Central memory CD8-positive, alpha-beta T cell (primary cell): Measurements from ENCODE around the gene PLPPR4.

Experiments used
- ATAC-seq: fragments of 150-1000 bp; cut with Tn5 transposase; replicated peaks from 2 replicates; pipeline ENCODE4 v1.10.0; 2022; ENCODE audit warnings: mild to moderate bottlenecking, moderate FRiP score, moderate number of reproducible peaks; ENCODE audit not compliant: poor library complexity, severe bottlenecking; ENCODE audit errors: extremely low read depth
- DNase-seq, 2 donors: peaks; one replicate each; pipeline ENCODE4 v3.0.0; 2021; ENCODE audit warnings: low spot score in 2 of 2
- H3K27ac Mint-ChIP-seq: one replicate; pipeline ENCODE4 v1.8.0; 2022; ENCODE audit warnings: low read depth, mild to moderate bottlenecking, moderate library complexity, mixed read lengths
- H3K27me3 Mint-ChIP-seq: one replicate; pipeline ENCODE4 v1.8.0; 2022; ENCODE audit warnings: mixed read lengths
- H3K36me3 Mint-ChIP-seq: one replicate; pipeline ENCODE4 v1.8.0; 2022; ENCODE audit warnings: mild to moderate bottlenecking, moderate library complexity, mixed read lengths; ENCODE audit not compliant: insufficient read depth
- H3K4me1 Mint-ChIP-seq: one replicate; pipeline ENCODE4 v1.8.0; 2022; ENCODE audit warnings: mixed read lengths
- H3K4me3 Mint-ChIP-seq: one replicate; pipeline ENCODE4 v1.8.0; 2022; ENCODE audit warnings: mild to moderate bottlenecking, moderate library complexity, mixed read lengths
- H3K9me3 Mint-ChIP-seq: one replicate; pipeline ENCODE4 v1.8.0; 2022; ENCODE audit warnings: mixed read lengths

Gene PLPPR4

GRCh38 chr1:99264201-99265021 is at the start of gene PLPPR4:
TSS of gene PLPPR4 (plus strand) at chr1:99264492. CDS start at chr1:99264594, 102 bp downstream.
- no peak for ATAC-seq
- DNase-seq: no peak
- peaks cover 8% of the 10 kb centered on the region for H3K9me3 Mint-ChIP-seq
- peaks cover 42% of the 10 kb centered on the region for H3K27me3 Mint-ChIP-seq
- H3K4me3 Mint-ChIP-seq: no peak within 1 kb of the TSS
- H3K27ac Mint-ChIP-seq: no peak within 1 kb of the TSS
- no peaks in the 10 kb centered on the region for H3K36me3 Mint-ChIP-seq
- no peaks in the 10 kb centered on the region for H3K4me1 Mint-ChIP-seq

GRCh38 chr1:99216956-99217355 is 47.3 kb upstream of the PLPPR4 start:
- Mint-ChIP-seq H3K4me3 (no peak overlapping the region), H3K27me3 (peaks cover 10% of the 10 kb centered on the region), H3K4me1 (no peaks in the 10 kb centered on the region), H3K36me3 (no peaks in the 10 kb centered on the region), H3K27ac (no peak overlapping the region), H3K9me3 (peaks cover 5% of the 10 kb centered on the region)
- DNase-seq (no peak), ATAC-seq (no peak)

GRCh38 chr1:99217599-99217998 is 46.7 kb upstream of the PLPPR4 start:
- H3K36me3 Mint-ChIP-seq: no peaks in the 10 kb centered on the region
- no peak for ATAC-seq
- peaks cover 10% of the 10 kb centered on the region for H3K27me3 Mint-ChIP-seq
- H3K9me3 Mint-ChIP-seq: peaks cover 5% of the 10 kb centered on the region
- H3K4me1 Mint-ChIP-seq: no peaks in the 10 kb centered on the region
- no peak overlapping the region for H3K4me3 Mint-ChIP-seq
- no peak overlapping the region for H3K27ac Mint-ChIP-seq
- no peak for DNase-seq

- no peak overlapping the region for H3K27ac Mint-ChIP-seq
- ATAC-seq: no peak
Observed at GRCh38 chr1:99218572-99218971, 45.7 kb upstream of the PLPPR4 start.

GRCh38 chr1:99218999-99219398 is 45.3 kb upstream of the PLPPR4 start:
- H3K27me3 Mint-ChIP-seq: peaks cover 10% of the 10 kb centered on the region
- no peaks in the 10 kb centered on the region for H3K4me1 Mint-ChIP-seq
- no peaks in the 10 kb centered on the region for H3K36me3 Mint-ChIP-seq
- no peak overlapping the region for H3K27ac Mint-ChIP-seq
- no peak for DNase-seq
- no peak overlapping the region for H3K4me3 Mint-ChIP-seq
- peaks cover 5% of the 10 kb centered on the region for H3K9me3 Mint-ChIP-seq
- ATAC-seq: no peak

More at GRCh38 chr1:99218572-99218971, 45.7 kb upstream of the PLPPR4 start:
- no peaks in the 10 kb centered on the region for H3K4me1 Mint-ChIP-seq
- peaks cover 5% of the 10 kb centered on the region for H3K9me3 Mint-ChIP-seq
- no peaks in the 10 kb centered on the region for H3K36me3 Mint-ChIP-seq
- H3K27me3 Mint-ChIP-seq: peaks cover 10% of the 10 kb centered on the region
- no peak overlapping the region for H3K4me3 Mint-ChIP-seq
- DNase-seq: no peak

GRCh38 chr1:99227056-99227897 is 37.0 kb upstream of the PLPPR4 start:
- Mint-ChIP-seq H3K9me3 (no peaks in the 10 kb centered on the region), H3K27ac (no peak overlapping the region), H3K4me1 (no peaks in the 10 kb centered on the region), H3K36me3 (no peaks in the 10 kb centered on the region), H3K4me3 (no peak overlapping the region), H3K27me3 (no peaks in the 10 kb centered on the region)
- DNase-seq (no peak), ATAC-seq (no peak)

GRCh38 chr1:99228153-99228552 is 36.1 kb upstream of the PLPPR4 start:
- no peak overlapping the region for H3K27ac Mint-ChIP-seq
- H3K27me3 Mint-ChIP-seq: no peaks in the 10 kb centered on the region
- no peaks in the 10 kb centered on the region for H3K9me3 Mint-ChIP-seq
- H3K4me3 Mint-ChIP-seq: no peak overlapping the region
- DNase-seq (no peak), ATAC-seq (no peak)
- no peaks in the 10 kb centered on the region for H3K4me1 Mint-ChIP-seq
- H3K36me3 Mint-ChIP-seq: no peaks in the 10 kb centered on the region

GRCh38 chr1:99229122-99229521 is 35.2 kb upstream of the PLPPR4 start:
- no peaks in the 10 kb centered on the region for H3K27me3 Mint-ChIP-seq
- H3K36me3 Mint-ChIP-seq: no peaks in the 10 kb centered on the region
- H3K4me1 Mint-ChIP-seq: no peaks in the 10 kb centered on the region
- H3K4me3 Mint-ChIP-seq: no peak overlapping the region
- DNase-seq: no peak
- ATAC-seq: no peak
- H3K27ac Mint-ChIP-seq: no peak overlapping the region
- H3K9me3 Mint-ChIP-seq: no peaks in the 10 kb centered on the region

- Mint-ChIP-seq H3K4me1 (no peaks in the 10 kb centered on the region), H3K27ac (no peak overlapping the region), H3K4me3 (no peak overlapping the region), H3K9me3 (no peaks in the 10 kb centered on the region), H3K36me3 (no peaks in the 10 kb centered on the region), H3K27me3 (no peaks in the 10 kb centered on the region)
- DNase-seq (no peak), ATAC-seq (no peak)
Observed at GRCh38 chr1:99230695-99231094, 33.6 kb upstream of the PLPPR4 start.

- Mint-ChIP-seq H3K9me3 (no peaks in the 10 kb centered on the region), H3K27me3 (no peaks in the 10 kb centered on the region), H3K4me1 (no peaks in the 10 kb centered on the region), H3K27ac (no peak overlapping the region), H3K36me3 (no peaks in the 10 kb centered on the region), H3K4me3 (no peak overlapping the region)
- DNase-seq (no peak), ATAC-seq (no peak)
Observed at GRCh38 chr1:99232172-99232571, 32.1 kb upstream of the PLPPR4 start.

- ATAC-seq (no peak), DNase-seq (no peak)
- Mint-ChIP-seq H3K27ac (no peak overlapping the region), H3K4me3 (no peak overlapping the region), H3K36me3 (no peaks in the 10 kb centered on the region), H3K9me3 (no peaks in the 10 kb centered on the region), H3K4me1 (no peaks in the 10 kb centered on the region), H3K27me3 (no peaks in the 10 kb centered on the region)
Observed at GRCh38 chr1:99233446-99233845, 30.8 kb upstream of the PLPPR4 start.

GRCh38 chr1:99236756-99237155 is 27.5 kb upstream of the PLPPR4 start:
- ATAC-seq: no peak
- Mint-ChIP-seq H3K27me3 (no peaks in the 10 kb centered on the region), H3K9me3 (no peaks in the 10 kb centered on the region), H3K4me1 (no peaks in the 10 kb centered on the region), H3K4me3 (no peak overlapping the region), H3K36me3 (no peaks in the 10 kb centered on the region), H3K27ac (no peak overlapping the region)
- DNase-seq: no peak

GRCh38 chr1:99239690-99240089 is 24.6 kb upstream of the PLPPR4 start:
- Mint-ChIP-seq H3K4me3 (no peak overlapping the region), H3K27me3 (no peaks in the 10 kb centered on the region), H3K36me3 (no peaks in the 10 kb centered on the region), H3K9me3 (peaks cover 5% of the 10 kb centered on the region), H3K27ac (no peak overlapping the region), H3K4me1 (no peaks in the 10 kb centered on the region)
- ATAC-seq (no peak), DNase-seq (no peak)
